Embryonic facial prominence (tissue), 1 donor: ENCODE results near the gene MAPKAPK2.

Experiments
- DNase-seq: peaks from one replicate; pipeline ENCODE4 v3.0.0-alpha.2; 2016; ENCODE audit errors: extremely low spot score

The MAPKAPK2 gene

DNA sequence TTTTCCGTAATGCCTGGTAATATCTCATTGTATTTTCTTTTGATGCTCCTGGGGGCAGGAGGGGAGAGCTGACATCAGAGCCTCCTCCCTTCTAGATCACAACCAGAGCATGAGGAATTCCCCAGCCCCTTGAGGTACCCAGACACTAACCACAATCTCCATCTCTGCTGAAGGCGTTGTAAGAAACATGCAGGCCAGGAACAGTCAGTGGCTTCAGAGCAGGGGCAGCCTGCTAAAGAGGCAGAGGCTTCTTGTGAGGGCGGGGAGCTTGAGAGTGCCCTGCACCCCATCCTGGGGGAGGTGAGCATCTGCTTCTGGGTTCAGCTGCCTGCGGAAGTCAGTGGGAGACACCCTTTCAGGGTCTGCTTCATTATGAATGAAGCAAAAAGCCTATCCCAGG lies 19.0 kb downstream of the MAPKAPK2 start:
- no peak for DNase-seq

DNA sequence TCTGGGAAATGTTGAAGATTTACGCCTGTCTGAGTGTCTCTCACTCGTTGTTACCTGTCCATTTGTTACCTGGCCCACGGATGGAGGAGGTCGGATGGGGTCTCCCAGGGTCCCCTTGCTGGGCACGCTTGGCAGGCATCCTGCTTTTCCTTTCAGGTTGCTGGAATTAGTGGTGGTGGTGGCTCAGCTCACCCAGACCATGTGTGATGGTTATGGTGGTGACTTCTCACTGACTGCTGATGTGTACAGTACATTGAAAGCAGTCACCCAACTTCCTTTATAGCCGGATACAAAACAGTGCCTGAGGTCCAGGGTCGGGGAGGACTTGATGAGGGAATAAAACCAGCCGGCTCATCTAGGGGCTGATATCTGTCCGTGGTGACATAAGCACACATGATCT lies 19.5 kb downstream of the MAPKAPK2 start:
- no peak for DNase-seq

DNA sequence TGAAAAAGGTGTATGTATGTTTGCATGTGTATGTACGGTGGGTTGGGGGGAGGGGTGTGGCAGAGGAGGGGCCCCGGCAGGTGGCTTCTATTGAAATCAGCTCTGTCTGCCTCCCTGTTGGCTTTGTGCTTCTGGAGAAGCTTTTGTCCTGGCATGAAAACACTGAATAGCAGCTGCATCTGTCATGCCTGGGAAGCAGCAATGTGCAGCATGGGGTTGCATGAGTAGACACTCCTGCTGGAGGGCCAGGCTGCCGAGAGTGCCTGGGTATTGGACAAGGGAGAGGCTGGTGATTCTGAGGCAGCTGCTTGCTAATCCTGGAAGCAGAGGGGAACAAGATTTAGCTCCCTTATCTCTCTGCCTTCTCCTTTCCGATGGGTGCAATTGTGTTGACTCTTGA lies 20.5 kb downstream of the MAPKAPK2 start:
- no peak for DNase-seq

DNA sequence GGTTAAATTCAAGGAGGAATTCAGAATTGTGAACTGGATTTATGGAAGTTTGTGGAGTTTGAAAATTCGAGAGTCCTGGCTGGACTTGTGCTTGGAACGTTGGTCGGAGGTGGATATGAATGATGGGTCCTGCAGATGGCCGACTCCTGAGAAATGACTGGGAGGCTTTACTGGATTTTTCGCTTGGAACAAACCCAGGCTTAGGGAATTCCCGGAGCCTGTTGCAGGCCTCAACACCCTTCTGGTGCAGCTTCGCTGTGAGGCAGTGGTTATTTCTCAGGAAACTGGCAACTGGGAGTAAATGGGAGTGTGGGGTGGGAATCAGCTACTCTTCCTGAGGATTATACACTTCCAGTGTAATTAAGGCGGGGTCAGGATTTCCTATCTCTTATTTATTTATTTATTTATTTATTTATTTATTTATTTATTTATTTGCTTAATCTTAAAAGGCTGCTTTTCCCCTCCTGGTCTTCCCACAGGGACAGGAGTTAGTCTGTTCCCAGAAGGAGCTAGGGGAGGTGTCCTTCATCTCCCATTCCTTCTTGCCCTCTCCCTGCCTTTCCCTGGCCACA lies 21.1 kb downstream of the MAPKAPK2 start:
- no peak for DNase-seq

DNA sequence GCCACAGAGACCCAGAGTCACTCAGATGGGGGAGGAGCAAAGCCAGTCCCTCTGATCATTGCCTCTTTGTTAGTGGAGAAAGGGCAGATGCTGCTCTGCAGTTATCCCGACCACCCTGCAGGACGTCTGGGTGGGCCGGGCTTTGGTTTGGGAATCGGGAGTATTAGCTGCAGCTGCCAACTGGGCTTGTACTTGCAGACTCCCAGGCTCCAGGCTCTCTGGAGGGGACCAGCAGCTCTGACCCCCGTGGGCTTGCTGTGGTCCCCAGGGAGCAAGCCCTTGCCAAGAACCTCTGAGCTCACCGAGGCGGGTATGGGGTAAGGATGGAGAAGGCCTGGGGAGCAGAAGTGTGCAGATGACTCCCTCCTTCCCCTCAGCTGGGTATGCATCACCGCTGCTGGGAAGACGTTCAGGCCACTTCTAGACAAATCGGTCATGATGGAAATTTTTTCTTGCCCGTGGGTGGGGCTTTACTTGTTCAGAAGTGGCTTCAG lies 21.6 kb downstream of the MAPKAPK2 start:
- no peak for DNase-seq

DNA sequence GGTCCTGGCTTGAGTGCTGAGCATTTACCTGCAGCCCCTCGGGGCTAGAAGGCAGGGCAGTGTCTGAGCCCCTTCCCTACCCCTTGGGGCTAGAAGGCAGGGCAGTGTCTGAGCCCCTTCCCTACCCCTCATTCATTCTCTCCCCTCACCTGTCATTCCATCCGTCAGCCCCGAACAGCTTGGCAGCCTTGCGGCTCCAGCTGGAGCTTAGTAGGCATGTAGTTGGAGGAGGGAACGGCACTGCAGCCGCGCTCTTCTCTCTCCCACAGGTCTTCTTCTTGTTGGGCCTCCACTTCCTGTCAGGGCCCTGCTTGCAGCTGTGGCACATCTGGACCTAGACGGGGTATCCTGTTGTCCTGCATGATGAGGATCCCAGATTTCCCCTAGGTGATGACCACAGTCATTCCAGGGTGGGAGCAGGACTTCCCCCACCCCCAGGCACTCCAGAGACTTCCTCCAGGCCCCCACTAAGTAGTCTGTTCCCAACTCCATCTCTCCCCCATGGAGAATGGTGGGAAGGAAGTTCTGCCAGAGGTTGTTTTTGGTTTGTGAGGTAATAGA lies 22.2 kb downstream of the MAPKAPK2 start:
- DNase-seq = no peak

DNA sequence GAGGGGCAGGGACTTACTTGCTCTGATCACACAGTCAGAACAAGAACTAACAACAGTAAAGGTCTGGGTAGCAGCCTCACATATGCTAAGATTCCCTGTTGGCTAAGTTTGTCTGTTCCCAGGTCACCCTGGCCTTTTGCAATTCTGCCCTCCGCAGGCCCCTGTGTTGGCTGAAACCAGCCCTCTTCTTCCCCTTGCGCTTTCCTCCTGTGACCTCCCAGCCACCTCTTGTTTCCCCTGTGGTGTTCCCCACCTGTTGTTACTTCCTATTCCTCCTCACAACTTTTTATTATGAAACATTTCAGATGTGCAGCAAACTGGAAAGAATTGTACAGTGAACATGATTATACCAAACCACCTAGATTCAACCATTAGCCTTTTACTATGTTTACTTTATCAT lies 23.4 kb downstream of the MAPKAPK2 start:
- DNase-seq = no peak

DNA sequence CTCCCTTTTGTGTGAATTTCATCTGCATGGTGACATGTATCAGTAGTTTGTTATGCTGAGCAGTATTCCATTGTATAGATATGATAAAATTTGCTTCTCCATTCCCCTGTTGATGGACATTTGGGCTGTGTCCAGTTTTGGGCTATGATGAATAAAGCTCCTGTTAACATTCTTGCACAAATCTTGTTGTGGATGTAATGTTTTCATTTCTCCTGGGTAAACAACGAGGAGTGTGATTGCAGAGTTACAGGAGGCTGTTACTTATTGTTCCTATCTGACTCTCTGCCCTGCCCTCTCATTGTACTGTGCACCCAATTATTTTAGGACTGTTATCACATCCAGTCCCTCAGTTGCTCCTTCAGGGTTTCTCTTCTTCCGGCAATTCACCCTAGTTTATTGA lies 24.2 kb downstream of the MAPKAPK2 start:
- DNase-seq = no peak

DNA sequence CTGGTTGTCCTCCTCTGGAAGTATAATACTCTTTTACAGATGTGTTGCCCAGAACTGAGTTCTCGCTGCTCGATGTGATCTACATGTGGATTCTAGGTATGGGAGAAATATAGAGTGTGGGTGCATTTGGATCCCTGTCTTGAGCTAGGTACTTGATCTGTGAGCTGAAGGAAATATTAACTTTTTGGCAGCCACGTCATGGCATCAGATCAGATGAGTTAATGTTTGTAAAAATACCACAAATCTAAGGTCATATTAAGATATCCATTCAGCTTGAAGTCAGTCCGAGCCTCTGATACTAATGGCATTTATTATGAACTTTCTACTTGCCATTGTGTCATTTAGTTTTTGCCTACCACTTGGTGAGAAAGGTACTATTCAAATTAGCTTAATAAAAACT lies 24.6 kb downstream of the MAPKAPK2 start:
- DNase-seq = no peak

DNA sequence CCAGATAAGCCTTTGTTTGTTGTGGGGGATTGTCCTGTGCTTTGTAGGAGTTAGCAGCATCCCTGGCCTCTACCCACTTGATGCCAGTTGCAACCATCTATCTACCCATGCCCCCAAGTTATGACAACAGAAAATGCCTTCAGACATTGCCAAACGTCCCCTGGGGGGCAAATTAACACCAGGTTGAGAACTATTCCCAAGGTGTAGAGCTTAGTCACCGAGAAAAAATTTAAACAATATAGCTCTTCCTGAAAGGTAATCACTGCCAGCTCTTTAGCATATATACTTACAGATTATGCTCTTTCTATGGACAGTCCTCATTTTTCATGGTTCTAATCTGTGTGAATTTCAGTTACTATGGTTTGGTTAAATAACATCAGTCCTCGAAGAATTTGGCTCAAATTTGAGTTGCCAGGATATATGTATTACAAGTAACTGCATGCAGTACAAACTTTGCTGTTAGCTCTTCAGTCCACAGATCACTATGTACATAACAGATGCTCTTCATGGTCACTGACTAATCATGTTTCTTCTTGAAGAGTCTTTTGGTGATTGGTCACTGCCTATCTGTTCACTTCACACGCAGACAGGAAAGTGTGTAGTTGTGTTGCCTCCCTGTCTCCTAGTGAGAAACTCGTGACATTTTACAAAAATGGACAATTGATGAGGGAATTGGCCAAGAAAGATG lies 25.2 kb downstream of the MAPKAPK2 start:
- DNase-seq = no peak

DNA sequence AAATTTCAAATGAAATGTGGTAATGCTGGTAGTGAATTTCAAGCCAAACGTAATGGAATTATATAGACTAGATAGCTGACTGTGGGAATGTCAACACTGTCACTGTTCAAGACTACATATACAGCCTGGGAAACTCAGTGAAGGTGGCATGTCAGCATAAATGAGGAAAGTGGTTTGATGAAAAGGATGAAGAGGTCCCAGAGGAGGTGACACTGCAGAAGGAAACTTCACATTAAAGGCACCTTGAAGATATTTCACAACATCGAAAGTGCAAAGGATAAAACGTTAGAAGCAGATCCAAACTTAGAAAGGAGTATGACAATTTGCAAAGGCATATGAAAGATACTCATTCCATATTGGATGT lies 25.7 kb downstream of the MAPKAPK2 start:
- DNase-seq = no peak

DNA sequence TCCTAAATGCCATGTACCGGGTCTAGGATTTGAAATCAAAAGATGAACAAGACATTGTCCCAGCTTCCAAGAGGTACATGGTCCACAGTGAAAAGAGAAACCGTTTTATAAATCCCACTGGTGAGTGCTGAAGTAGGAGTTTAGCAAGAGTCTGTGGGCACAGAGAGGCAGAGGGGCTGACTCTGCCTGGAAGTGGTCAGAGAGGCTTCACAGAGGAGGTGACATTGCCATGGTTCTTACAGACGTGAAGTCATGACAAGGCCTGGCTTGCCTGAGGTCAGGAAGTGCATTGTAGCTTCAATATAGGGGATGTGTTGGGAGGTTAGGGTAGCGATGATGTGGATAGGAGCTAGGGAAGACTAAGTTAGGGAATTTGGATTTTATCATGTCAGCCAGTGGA lies 28.4 kb downstream of the MAPKAPK2 start:
- DNase-seq = no peak

DNA sequence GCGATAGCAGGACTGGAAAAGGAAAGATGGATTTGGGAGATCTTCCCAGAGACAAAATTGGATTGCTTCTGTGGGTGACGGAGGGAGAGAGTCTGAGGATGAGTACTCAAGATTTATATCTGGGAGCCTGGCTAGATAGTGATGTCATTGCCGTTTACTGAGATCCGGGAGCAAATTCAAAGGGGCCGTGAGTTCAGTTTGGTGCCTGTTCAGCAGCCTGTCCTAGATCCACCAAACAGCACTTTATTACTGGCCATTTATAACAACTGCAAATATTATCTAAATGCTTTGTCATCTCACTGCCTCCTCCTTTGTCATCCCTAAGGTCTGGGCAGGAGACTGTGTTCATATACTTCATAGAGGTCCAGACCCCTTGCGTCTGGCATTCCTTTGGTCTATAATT lies 29.2 kb downstream of the MAPKAPK2 start:
- no peak for DNase-seq

DNA sequence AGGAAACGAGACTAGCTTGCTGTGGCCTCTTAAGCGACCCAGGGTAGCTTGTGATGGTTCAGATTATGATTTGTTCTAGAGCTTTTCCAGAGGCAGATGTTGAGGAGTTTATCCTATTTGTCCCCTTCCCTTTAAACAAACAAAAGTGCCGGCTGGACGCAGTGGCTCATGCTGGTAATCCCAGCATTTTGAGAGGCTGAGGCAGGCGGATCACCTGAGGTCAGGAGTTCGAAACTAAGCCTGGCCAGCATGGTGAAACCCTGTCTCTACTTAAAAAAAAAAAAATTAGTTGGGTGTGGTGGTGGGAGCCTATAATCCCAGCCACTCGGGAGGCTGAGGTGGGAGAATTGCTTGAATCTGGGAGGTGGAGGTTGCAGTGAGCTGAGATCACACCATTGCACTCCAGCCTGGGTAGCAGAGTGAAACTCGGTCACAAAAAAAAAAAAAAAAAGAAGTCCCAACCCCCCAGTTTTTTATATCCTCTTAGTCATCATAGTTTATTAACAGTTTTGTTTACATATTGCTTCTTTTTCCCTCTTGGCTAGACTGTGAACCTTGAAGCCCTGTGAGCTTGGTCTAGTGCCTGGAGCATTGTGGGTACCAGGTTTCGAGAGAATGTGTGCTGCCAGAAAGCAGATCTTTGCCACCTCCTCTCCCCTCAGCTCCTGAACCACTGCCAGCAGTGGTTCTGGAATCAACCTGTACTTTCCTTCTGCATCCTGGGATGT lies 29.8 kb downstream of the MAPKAPK2 start:
- no peak for DNase-seq

DNA sequence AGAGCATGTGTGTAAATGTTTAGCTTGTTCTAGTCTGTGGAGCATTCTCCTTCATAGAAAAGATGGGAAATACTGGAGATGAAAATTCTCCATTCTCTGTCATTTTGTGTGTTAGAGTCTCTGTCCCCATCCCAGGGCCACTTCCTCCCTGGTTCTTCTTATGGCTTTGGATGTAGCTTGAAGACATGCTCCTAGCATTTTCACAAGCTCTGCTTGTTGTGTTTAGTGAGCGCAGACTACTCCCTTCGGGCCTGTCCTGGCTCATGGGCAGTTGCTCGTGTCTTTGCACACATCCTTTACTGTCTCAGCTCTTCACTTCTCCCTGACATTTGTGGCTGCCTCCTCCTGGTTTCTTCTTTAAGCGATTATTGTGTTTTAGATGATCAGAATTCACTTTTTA lies 30.4 kb downstream of the MAPKAPK2 start:
- DNase-seq = no peak

DNA sequence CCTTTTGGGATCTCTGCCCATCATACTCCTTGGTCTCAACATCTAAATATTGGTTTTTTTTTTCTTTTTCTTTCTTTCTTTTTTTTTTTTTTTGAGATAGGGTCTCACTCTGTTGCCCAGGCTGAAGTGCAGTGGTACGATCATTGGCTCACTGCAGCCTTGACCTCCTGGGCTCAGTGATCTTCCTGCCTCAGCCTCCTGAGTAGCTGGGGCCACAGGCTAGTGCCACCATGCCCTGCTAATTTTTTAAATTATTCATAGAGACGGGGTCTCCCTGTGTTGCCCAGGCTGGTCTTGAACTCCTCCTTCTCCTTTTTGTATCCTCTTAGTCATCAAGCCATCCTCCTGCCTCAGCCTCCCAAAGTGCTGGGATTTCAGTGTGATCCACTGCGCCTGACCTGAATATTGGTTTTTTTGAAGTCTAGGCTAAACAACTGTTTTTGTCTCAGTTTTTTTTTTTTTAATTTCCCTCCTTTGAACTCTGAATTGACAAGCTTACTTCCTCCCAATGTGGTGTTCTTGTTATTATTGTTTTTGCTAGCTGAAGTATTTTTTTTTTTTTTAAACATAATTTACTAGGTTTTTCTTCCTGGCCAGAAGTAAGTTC lies 30.9 kb downstream of the MAPKAPK2 start:
- DNase-seq = no peak

DNA sequence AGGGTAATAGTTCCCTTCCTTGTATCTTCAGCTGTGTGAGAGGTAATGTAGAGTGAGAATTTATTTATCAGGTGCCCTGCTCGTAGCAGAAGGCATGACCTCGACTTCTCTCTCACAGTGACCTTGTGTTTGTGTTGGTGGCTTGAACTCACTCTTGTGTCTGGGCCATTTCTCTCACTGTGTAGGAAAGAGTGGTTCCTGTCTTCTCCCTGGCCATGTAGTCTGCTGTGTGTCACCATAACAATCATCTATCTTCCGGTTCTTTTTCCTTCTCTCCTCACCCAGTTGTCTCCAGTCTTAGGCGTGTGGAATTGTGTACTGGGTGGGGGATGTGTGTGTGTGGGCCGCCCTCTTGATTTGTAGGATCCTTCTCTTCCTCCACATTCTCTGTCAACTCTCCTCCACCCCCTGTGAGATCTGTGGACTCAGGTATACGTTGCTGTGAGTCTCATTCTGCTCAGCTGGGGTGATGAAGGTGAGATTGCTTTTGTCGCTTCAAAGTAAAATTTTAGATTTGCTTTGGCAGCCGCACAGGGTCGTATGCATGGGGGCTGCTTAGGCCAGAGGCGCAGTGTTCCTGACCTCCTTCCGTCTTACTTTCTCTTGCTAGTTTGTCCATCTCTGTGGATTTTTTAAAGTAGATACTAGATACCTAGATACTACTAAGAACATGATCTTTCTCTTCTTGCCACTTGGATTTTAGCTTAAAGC lies 31.6 kb downstream of the MAPKAPK2 start:
- DNase-seq = no peak

DNA sequence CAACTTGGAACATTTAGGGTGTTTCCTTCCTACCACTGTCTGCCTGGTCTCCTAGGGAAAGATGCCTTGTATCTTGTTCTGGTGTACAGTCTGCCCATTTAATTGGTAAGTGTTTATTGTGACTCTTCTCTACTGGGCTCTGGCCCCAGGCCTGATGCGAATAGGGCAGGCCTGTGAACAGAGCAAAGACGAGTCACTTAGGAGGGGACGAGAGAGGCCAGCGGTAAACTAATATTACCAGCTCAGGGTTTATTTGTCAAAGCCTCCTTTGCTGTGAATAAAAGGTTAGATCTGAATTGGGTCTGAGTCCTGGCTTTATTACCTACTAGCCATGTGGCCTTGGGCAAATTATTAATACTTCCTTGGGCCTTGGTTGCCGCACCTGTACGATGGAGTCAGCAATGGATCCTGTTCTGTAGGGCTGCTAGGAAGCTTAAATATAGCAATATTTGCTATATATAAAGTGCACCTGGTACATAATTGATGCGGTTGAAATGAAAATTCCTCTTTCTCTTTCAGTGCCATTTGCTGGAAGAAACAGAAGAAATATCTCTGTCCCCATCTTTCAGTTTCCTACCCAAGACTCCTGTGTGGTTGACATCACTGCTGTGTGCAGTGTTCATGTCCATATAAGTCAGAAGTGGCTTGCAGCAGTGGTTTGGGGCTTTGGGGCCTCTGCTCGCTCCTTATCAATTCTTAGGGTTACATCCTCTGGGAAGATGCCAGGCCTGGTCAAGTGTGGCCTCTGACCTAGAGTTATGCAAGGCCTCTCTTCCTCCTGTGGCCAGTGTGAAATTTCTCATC lies 32.4 kb downstream of the MAPKAPK2 start:
- no peak for DNase-seq

DNA sequence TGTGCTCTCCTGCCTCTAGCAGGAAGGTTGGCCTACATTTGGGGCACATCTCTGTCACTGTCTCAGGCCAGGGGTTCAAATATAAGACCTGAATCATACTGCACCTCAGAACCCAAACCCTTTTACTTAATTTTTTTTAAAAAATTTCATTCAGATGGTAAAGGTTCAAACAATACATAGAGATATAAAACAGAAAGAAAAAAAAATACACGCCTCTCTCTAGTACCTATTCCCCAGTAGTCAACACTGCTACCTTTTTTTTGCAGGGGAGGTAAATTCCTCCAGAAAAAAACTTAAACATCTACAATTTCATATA lies 32.9 kb downstream of the MAPKAPK2 start:
- no peak for DNase-seq

DNA sequence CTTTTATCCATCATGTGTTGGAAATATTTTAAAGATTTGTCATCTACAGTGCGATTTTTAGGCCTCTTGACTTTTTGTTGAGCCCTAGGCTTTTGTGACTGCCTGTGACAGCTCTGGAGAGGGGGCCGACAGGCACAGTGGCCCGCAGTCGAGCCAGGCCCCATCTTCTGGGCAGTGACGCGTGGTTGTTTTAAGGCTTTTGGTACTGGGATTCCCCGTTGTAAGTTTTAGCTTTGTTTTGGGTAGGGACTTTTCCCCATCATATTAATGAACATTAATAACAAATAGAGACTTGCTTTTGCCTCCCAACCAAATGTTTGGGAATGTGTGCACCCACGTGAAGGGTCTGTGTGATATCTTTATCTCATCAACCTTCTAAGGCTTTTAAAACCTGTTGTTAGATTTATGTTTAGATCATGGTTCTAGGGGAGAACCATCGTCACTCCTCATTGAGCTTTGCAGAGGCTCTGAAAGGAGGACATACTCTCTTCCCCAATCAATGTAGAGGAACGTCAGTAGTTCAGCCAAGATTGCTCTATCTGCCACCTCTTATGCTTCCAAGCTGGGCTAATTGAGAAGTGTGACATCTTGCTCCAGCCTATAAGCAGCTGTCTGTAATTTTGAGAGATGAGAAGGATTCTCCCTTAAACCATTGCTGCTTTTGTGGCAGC lies 34.6 kb downstream of the MAPKAPK2 start:
- DNase-seq = no peak

DNA sequence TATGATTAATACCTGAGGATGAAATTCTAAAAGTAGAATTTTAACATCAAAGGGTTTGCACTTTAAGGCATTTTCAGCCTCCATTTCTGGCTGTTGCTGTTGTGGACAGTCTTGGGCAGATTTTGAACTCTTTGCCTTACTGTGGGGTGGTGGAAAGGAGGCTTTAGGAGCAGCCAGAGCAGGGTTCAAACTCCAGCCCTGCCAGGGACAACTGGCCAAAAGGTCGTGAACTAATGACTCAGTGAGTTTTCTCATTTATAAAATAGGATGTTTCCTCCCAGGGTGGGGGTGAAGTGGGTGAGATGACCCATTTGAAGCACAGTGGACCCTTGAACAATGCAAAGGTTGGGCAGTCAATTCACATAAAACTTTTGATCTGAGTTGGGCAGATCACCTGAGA lies 36.7 kb downstream of the MAPKAPK2 start:
- no peak for DNase-seq
